ENCODE measurements around the gene TSPAN8.

GRCh38 chr12:71186571-71187288 is 28.9 kb upstream of the TSPAN8 start:
- TF ChIP-seq POLR2AphosphoS5 (IDR thresholded peaks at IDR 0.05; ENCODE audit: low read depth, low read length) (no peak), CTCF (IDR thresholded peaks at IDR 0.05) (no peak)
